ENCODE data around the gene OSBPL5. TPM values are rescaled to one million over a fixed set of nuclear protein-coding genes. Genes with fewer than 3 reads are reported as not detected.

OSBPL5 gene
- total RNA-seq, 1 donor from 2014 or later = 31.4 TPM

DNA sequence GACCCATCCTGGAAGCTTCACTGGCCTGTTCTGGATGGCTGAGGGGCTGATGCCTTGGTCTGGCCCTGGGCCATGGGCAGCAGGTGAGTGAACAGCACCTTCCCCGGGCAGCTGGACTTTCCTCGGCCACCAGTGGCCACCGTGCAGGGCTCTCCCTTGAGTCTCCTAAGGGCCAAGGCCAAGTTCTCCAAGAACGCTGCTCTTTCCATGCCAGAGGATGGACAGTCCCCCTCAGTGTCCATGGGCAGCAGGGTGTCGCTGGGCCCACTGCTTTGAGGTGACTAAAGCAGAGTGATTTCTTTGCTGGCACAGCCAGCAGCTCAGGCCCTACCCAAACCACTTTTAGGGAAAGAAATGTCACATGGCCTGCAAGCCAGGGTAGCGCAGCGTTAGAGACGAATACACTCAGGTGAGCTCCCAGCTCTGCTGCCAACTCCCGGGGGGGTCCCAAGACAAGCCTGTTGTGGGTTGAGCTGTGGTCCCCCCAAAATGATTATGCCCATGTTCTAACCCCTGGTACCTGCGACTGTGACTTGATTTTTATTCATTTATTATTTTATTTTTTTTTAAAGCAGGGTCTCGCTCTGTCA lies 104.6 kb downstream of the OSBPL5 start:
- H3K27ac Mint-ChIP-seq (ENCODE audit: unreplicated experiment) = no peak overlapping the region
- TF ChIP-seq, protein P1, sequence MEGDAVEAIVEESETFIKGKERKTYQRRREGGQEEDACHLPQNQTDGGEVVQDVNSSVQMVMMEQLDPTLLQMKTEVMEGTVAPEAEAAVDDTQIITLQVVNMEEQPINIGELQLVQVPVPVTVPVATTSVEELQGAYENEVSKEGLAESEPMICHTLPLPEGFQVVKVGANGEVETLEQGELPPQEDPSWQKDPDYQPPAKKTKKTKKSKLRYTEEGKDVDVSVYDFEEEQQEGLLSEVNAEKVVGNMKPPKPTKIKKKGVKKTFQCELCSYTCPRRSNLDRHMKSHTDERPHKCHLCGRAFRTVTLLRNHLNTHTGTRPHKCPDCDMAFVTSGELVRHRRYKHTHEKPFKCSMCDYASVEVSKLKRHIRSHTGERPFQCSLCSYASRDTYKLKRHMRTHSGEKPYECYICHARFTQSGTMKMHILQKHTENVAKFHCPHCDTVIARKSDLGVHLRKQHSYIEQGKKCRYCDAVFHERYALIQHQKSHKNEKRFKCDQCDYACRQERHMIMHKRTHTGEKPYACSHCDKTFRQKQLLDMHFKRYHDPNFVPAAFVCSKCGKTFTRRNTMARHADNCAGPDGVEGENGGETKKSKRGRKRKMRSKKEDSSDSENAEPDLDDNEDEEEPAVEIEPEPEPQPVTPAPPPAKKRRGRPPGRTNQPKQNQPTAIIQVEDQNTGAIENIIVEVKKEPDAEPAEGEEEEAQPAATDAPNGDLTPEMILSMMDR (conservative IDR thresholded peaks at IDR 0.05) = no peak
- H3K9me3 Mint-ChIP-seq = peaks cover 5% of the 10 kb centered on the region
- peaks cover 24% of the 10 kb centered on the region for H3K4me1 Mint-ChIP-seq
- no peaks in the 10 kb centered on the region for H3K27me3 Mint-ChIP-seq (ENCODE audit: low read depth)
- H3K36me3 Mint-ChIP-seq (ENCODE audit: low read depth) = no peaks in the 10 kb centered on the region
- DNase-seq (ENCODE audit: low read depth, low spot score) = no peak
- H3K4me3 Mint-ChIP-seq = no peak overlapping the region

DNA sequence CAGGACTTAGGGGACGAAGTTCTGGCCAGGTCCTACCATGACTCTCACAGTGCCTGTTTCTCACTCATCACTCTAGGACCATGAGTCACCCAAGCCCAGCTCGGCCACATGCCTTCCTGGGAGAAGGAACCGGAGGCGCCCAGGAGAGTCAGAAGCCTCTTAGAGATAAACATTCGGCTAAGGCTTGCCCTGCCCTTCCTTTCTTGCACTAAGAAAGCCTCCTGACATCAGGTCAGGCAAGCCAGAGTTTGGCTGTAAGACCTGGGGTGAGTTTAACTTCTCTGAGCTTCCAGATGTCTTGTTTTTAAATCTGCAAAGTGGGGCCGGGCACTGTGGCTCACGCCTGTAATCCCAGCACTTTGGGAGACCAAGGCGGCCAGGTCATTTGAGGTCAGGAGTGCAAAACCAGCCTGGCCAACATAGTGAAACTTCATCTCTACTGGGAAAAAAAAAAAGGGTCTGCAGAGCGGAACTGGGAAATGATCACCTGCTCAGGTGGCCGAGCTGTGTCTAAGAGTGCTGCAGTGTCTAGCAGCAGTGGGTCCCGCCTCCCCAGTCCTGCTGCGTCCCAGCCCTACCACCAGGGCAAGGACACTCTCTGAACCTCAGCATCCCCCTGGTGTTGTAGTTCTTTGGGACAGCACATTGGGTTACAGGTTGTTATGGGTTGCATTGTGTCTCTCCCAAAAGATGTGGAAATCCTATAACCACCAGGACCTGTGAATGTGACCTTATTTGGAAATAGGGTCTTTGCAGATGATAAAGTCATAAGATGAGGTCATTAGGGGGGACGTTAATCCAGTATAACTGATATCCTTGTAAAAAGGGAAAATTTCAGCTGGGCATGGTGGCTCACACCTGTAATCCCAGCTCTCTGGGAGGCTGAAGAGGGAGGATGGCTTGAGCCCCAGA lies 106.1 kb downstream of the OSBPL5 start:
- no peaks in the 10 kb centered on the region for H3K36me3 Mint-ChIP-seq (ENCODE audit: low read depth)
- H3K27me3 Mint-ChIP-seq (ENCODE audit: low read depth) = no peaks in the 10 kb centered on the region
- H3K27ac Mint-ChIP-seq (ENCODE audit: unreplicated experiment) = no peak overlapping the region
- peaks cover 26% of the 10 kb centered on the region for H3K4me1 Mint-ChIP-seq
- TF ChIP-seq, protein P1 (conservative IDR thresholded peaks at IDR 0.05) = no peak
- no peak for DNase-seq (ENCODE audit: low read depth, low spot score)
- H3K9me3 Mint-ChIP-seq = no peaks in the 10 kb centered on the region
- peak overlapping the region; percentile 79 for H3K4me3 Mint-ChIP-seq

DNA sequence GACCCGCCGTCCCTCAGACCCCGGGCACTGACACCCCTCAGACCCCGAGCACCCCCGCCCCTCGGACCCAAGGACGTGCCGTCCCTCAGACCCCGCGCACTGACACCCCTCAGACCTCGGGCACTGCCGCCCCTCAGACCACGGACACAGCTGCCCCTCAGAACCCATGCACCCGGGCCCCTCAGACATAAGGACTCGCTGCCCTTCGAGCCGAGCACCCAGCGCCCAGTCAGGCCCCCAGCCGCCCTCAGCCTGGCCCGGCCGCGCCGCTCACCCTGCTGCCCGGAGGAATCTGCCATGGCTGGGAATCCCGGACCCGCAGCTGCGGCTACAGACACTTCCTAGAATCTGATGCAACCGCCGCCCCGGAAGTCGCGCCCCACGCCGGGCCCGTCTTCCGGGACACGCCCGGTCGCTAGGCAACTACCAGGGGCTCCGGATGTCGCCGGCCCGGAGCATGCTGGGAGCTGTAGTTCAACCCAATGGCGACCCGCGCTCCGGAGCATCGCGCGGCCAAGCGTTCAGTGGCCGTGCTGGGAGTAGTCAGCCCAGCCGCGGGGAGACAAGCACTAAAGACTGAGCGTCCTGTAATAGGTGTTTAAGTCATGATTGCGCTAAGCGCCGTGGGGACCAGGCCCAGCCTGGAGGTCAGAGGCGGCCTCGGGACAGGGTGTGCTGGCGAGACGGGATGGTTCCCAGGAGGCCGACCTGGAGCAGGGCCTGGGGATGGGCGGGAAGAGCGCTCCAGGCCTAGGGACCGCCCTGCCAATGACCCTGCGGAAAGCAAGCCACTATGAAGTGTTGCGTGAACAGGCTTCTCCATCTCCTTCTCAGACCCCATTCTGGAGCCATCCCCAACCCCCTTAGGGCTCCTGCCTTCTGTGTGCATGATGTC lies 107.8 kb downstream of the OSBPL5 start, which contains the start of gene CARS1:
CARS1 (minus strand) TSS at position 355 of the 895 bp plus-strand sequence; CDS start at position 299, 56 bp downstream.
- H3K27ac Mint-ChIP-seq (ENCODE audit: unreplicated experiment) = peak within 1 kb of the TSS; percentile 98
- H3K9me3 Mint-ChIP-seq = no peaks in the 10 kb centered on the region
- no peaks in the 10 kb centered on the region for H3K36me3 Mint-ChIP-seq (ENCODE audit: low read depth)

DNA sequence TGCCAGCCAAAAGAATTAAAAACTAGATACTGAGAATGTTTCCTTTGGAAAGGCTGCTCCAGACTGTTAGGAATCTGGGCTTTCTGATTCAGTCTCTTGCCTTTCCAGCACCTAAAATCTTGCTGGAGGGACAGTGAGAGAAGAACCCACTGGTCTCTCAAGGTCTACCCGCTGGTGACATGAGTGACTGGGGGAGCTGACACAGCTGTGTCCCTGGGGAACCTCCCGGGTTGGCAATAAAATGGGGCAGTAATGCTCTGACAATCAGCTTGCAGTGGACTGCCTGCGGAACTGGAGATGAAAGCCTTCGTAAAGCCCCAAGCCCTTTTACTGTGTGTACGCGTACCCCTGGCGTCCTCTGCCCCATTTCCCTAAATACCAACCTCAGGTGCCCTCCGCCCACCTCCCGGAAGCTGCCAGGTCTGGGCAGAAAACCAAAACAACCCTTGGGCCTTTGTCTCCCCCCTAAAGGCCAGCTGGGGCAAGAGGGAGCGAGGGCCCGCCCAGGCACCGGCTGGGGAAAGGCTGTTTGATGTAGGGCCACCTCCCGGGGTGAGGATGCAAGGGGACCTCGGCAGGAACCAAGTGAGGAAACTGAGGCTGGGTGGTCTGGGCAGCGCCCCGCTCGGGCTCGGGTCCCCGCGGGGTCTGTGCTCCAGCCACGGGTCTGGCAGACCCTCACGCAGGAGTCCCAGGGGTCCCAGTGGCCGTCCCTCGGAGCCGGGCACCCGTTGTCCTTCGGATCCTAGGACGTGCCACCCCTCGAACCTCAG lies 108.6 kb downstream of the OSBPL5 start:
- Mint-ChIP-seq H3K4me1 (peaks cover 32% of the 10 kb centered on the region), H3K27ac (ENCODE audit: unreplicated experiment) (peak overlapping the region; percentile 83), H3K4me3 (peak overlapping the region; percentile 97), H3K36me3 (ENCODE audit: low read depth) (no peaks in the 10 kb centered on the region), H3K9me3 (no peaks in the 10 kb centered on the region), H3K27me3 (ENCODE audit: low read depth) (no peaks in the 10 kb centered on the region)
- TF ChIP-seq, protein P1 (conservative IDR thresholded peaks at IDR 0.05) = no peak
- no peak for DNase-seq (ENCODE audit: low read depth, low spot score)

More for the DNA sequence above, 107.8 kb downstream of the OSBPL5 start, which contains the start of gene CARS1:
- H3K4me3 Mint-ChIP-seq = peak within 1 kb of the TSS; percentile 97
- TF ChIP-seq, protein P1 (conservative IDR thresholded peaks at IDR 0.05) = no peak
- H3K27me3 Mint-ChIP-seq (ENCODE audit: low read depth) = no peaks in the 10 kb centered on the region
- H3K4me1 Mint-ChIP-seq = peaks cover 29% of the 10 kb centered on the region
- peak; percentile 87 for DNase-seq (ENCODE audit: low read depth, low spot score)
